ENCODE data around the gene FGR.

Gene FGR

DNA sequence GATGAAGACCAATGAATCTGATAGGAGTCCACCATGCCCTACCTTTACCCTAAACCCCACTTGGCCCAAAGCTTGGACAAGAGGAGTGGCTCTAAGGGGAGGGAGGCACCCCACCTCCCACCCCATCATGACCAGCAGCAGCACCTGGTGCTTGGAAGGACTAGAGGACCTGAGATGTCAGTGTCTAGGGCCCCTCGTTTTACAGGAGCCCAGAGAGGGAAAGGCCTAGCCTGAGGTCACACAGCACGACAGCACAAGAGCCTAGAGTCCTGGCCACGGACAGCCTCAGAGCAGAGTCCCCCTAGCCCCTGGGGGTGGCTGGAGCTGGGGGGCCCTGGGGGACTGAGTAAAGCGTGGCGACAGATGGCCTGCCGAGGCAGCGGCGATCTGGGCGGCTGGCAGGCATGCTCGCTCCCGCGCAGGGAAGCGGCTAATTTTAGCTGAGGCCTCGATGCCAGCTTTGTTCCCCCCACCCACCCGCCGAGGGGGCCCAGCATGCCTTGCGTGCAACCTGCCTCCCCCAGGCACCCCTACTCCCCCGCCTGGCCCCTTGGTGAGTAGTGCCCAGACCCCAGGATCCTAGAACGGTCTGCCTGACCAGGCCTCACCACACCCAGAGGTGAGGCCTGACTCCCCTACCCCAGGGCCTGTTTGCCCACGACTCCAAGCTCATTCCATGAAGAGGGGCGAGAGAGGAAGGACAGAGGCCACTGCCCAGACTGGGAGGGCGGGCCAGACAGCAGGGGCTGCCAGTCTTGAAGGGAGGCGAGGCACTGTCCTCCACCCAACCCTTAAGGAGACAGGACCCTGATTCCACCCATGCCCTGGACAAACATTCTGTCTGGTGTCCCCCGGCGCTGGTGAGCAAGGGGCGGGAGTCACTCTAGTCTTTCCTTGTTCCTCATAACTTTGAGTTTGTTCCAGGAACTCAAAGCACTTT is 70.0 kb downstream of the FGR start:
- no peak for DNase-seq

DNA sequence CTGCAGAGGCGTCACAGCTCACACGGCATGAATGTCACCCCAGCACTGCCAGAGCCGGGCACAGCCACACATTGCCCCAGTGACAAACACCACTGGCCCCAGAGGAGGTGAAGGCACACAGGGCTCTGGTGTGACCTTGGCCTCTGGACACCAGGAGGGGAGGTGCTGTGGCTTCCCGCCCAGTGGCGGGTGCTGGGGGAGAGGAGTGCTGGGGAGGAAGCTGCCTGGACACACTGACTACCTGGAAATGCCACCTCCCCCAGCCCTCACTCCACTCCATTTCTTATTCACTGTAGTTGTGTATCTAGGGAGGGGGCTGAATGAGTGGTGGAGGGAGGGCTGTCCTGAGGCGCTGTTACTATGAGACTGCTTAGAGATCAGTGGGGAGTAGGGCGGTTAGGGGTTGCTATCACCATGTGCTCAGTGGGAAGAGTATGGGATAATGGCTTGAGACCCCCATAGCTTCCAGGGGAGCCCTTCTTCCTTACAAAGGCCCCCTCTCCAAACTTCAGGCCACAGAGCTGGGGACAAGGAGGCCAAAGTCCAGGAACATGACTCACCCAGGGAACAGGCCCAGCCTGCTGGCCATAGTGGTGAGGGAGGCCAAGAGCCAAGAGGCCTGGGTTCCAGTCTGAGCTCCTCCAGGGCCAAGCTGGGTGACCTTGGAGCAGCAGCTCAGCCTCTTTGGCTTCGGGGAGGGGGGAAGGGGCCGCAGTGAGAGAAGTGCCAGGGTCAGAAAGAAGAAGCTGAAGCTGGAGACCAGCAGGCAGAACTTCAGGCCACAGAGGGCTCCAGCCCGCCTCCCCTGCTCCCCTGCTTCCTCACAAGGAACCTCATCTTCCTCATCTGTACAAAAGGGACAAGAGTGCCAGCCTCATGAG is 71.2 kb downstream of the FGR start:
- DNase-seq: peak; percentile 15

DNA sequence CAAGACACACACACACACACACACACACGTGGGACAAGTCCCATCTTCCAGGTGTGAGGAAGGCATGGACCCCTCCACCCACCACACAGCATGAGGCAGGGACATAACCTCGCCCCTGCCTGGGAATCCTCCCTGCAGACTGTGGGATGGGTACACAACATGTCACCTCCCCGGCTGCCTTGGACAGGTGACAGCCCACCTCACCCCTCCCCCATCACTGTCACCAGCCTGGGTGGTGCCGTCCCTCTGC is 71.7 kb downstream of the FGR start:
- DNase-seq: no peak

- DNase-seq: no peak
These were observed 72.2 kb downstream of the FGR start for GRCh38 chr1:27562534-27563340.

Data from suppressor macrophage treated with lipopolysaccharide for 4 hours (primary cell).